HG02588 (cell line): ENCODE results near the gene GDA.
"Not testable (repeated sequence)": the region's sequence is repeated elsewhere in the genome, so short reads cannot be mapped to it uniquely, and the experiment has no call there.

Experiments used
- ATAC-seq: cut with Tn5 transposase; IDR thresholded peaks from one replicate; pipeline ENCODE4 v1.9.1; 2021; ENCODE audit warnings: mild to moderate bottlenecking, moderate library complexity; ENCODE audit not compliant: unreplicated experiment

GDA gene

GRCh38 chr9:72204062-72204461 lies 54.8 kb downstream of the GDA start:
- no peak for ATAC-seq

GRCh38 chr9:72205513-72205912 lies 56.3 kb downstream of the GDA start:
- ATAC-seq: peak; percentile 58

- ATAC-seq: peak; percentile 47
Measured at GRCh38 chr9:72207278-72207677, 58.0 kb downstream of the GDA start.

- no peak for ATAC-seq
Measured at GRCh38 chr9:72210522-72210921, 61.3 kb downstream of the GDA start.

GRCh38 chr9:72211047-72211446 lies 61.8 kb downstream of the GDA start:
- no peak for ATAC-seq

- ATAC-seq: no peak
Measured at GRCh38 chr9:72213906-72214305, 64.7 kb downstream of the GDA start.

- ATAC-seq: no peak
Measured at GRCh38 chr9:72217306-72217842, 68.1 kb downstream of the GDA start.

GRCh38 chr9:72220589-72220988 lies 71.3 kb downstream of the GDA start:
- ATAC-seq: no peak

GRCh38 chr9:72226146-72226812 lies 77.0 kb downstream of the GDA start:
- no peak for ATAC-seq

- ATAC-seq: no peak
Measured at GRCh38 chr9:72228282-72228681, 79.0 kb downstream of the GDA start.

GRCh38 chr9:72232778-72233177 lies 83.5 kb downstream of the GDA start:
- no peak for ATAC-seq

- no peak for ATAC-seq
Measured at GRCh38 chr9:72247549-72247948, 98.3 kb downstream of the GDA start.

GRCh38 chr9:72251589-72251988 lies 102.3 kb downstream of the GDA start:
- no peak for ATAC-seq

- no peak for ATAC-seq
Measured at GRCh38 chr9:72254901-72255545, 105.8 kb downstream of the GDA start.

GRCh38 chr9:72255569-72255968 lies 106.3 kb downstream of the GDA start:
- ATAC-seq: no peak

- no peak for ATAC-seq
Measured at GRCh38 chr9:72256931-72257330, 107.7 kb downstream of the GDA start.

GRCh38 chr9:72257814-72258213 lies 108.6 kb downstream of the GDA start:
- ATAC-seq: no peak

GRCh38 chr9:72262063-72262462 lies 112.8 kb downstream of the GDA start:
- ATAC-seq: no peak

GRCh38 chr9:72263572-72263971 lies 114.3 kb downstream of the GDA start:
- no peak for ATAC-seq

GRCh38 chr9:72268961-72269360 lies 119.7 kb downstream of the GDA start:
- no peak for ATAC-seq

GRCh38 chr9:72270359-72270758 lies 121.1 kb downstream of the GDA start:
- not testable (repeated sequence) for ATAC-seq
